Upper lobe of left lung (tissue), 6 donors: ENCODE data around the gene DGKB. TPM values are rescaled to one million over a fixed set of nuclear protein-coding genes. Genes with fewer than 3 reads are reported as not detected.

Source experiments
- ATAC-seq, 2 donors: fragments of 200-7000 bp; cut with Tn5 transposase; one replicate each; pipeline ENCODE4 v1.9.1; 2022; ENCODE audit warnings: mild to moderate bottlenecking in 2 of 2, moderate library complexity in 2 of 2; ENCODE audit not compliant: low FRiP score in 2 of 2
- DNase-seq, 2 donors: peaks; one replicate each; pipeline ENCODE4 v3.0.0-alpha.2; 2019 to 2020
- H3K27ac ChIP-seq, 4 donors: fragments of 200-600 bp; sonication (generic); one replicate each; pipeline ENCODE4 v1.5.1; 2016 to 2019
- H3K27me3 ChIP-seq, 4 donors: fragments of 200-600 bp; sonication (generic); one replicate each; pipeline ENCODE4 v1.5.1; 2017 to 2019
- H3K36me3 ChIP-seq, 4 donors: fragments of 200-600 bp; sonication (generic); one replicate each; pipeline ENCODE4 v1.5.1; 2016 to 2019
- H3K4me1 ChIP-seq, 4 donors: fragments of 200-600 bp; sonication (generic); one replicate each; pipeline ENCODE4 v1.5.1; 2018 to 2019
- H3K4me3 ChIP-seq, 4 donors: fragments of 200-600 bp; sonication (generic); one replicate each; pipeline ENCODE4 v1.5.1; 2017 to 2019; ENCODE audit warnings: mild to moderate bottlenecking in 2 of 4, moderate library complexity in 1 of 4
- H3K9me3 ChIP-seq, 4 donors: fragments of 200-600 bp; sonication (generic); one replicate each; pipeline ENCODE4 v1.5.1; 2018 to 2019
- EP300 ChIP-seq, 4 donors: sonication (generic); formaldehyde crosslinking; IDR thresholded peaks; one replicate each; pipeline ENCODE4 v1.5.1; 2017; ENCODE audit warnings: antibody characterized with exemption in 4 of 4, control low read depth in 2 of 4
- POLR2A ChIP-seq, 4 donors: fragments of 450-650 bp; IDR thresholded peaks; one replicate each; pipeline ENCODE4 v1.5.1; 2016 to 2017; ENCODE audit warnings: antibody characterized with exemption in 4 of 4, mild to moderate bottlenecking in 2 of 4
- POLR2AphosphoS5 ChIP-seq, 2 donors: sonication (generic); formaldehyde crosslinking; IDR thresholded peaks; one replicate each; pipeline ENCODE4 v1.5.1; 2017; ENCODE audit warnings: antibody characterized with exemption in 2 of 2
- WGBS, 2 donors: methylation state at CpG; one replicate each; pipeline ENCODE4 v1.1.5; 2017 to 2018; 5-methylcytosine and 5-hydroxymethylcytosine counted together
- total RNA-seq, 6 donors: library from RNA; depleted of rRNA in 4 of 6; stranded (reverse); fragments of >200 nt in 4 of 6; gene quantifications; one replicate each; pipeline versions ENCODE4 v1.1.0 to v1.2.1, GENCODE V29; 2016 to 2021
- TF ChIP-seq, protein P1 (sequence below), 6 experiments: fragments of 450-650 bp in 4 of 6; fragments of 200-600 bp in 2 of 6; sonication (generic) in 2 of 6; IDR thresholded peaks; one replicate each; pipeline ENCODE4 v1.5.1; 2016 to 2019; ENCODE audit warnings: antibody characterized with exemption in 6 of 6
- donor health status: DM: no; HTN: no; CAD: no; lungs with moderate emphysema.
- donor health status: DM: no; HTN: yes; CAD: no; lungs with severe emphysema.

Gene DGKB
- total RNA-seq, 6 donors from 2014 or later, result 0.09 to 0.30 (median 0.30) TPM; not detected in 3

DNA sequence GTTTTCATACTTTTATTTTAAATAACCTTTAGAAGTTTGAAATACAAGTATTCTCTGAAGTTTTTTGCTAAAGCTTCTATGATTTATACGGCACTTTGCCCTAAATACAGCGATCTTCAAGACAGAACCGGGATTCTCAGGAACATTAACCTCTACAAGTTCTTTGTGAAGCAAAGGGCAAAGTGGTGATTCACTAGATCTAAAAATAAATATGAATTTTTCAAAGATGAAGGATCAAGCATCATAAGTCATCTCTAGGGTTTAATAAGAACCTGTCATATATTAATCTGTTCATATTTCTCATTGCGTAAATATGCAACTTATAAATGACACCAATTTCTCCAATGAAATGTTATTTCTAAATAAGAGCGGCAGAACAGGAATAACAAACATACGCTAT is 30.7 kb downstream of the DGKB start:
- no peak for DNase-seq
- Histone ChIP-seq H3K27ac (no peak overlapping the region), H3K4me3 (no peak overlapping the region), H3K36me3 (no peaks in the 10 kb centered on the region), H3K4me1 (no peaks in the 10 kb centered on the region), H3K9me3 (no peaks in the 10 kb centered on the region), H3K27me3 (no peaks in the 10 kb centered on the region)
- WGBS, 2 donors, result 76 to 85% methylated on average over 6 of the region's 6 CpGs
- ATAC-seq, result no peak
- TF ChIP-seq POLR2A (IDR thresholded peaks at IDR 0.05) (no peak), POLR2AphosphoS5 (IDR thresholded peaks at IDR 0.05) (no peak), EP300 (IDR thresholded peaks at IDR 0.05) (no peak)
- TF ChIP-seq, protein P1, sequence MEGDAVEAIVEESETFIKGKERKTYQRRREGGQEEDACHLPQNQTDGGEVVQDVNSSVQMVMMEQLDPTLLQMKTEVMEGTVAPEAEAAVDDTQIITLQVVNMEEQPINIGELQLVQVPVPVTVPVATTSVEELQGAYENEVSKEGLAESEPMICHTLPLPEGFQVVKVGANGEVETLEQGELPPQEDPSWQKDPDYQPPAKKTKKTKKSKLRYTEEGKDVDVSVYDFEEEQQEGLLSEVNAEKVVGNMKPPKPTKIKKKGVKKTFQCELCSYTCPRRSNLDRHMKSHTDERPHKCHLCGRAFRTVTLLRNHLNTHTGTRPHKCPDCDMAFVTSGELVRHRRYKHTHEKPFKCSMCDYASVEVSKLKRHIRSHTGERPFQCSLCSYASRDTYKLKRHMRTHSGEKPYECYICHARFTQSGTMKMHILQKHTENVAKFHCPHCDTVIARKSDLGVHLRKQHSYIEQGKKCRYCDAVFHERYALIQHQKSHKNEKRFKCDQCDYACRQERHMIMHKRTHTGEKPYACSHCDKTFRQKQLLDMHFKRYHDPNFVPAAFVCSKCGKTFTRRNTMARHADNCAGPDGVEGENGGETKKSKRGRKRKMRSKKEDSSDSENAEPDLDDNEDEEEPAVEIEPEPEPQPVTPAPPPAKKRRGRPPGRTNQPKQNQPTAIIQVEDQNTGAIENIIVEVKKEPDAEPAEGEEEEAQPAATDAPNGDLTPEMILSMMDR (IDR thresholded peaks at IDR 0.05), result no peak

DNA sequence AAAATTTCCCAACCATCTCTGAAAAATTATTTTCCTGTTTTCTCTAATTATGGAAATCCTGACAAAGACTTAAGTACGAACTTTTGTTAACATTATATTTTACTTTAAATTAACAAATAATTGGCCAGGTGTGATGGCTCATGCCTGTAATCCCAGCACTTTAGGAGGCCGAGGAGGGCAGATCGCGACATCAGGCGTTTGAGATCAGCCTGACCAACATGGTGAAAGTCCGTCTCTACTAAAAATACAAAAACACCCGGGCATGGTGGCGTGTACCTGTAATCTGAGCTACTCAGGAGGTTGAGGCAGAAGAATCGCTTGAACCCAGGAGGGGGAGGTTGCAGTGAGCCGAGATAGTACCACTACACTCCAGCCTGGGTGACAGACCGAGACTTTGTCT is 32.2 kb downstream of the DGKB start:
- H3K27me3 ChIP-seq, result no peaks in the 10 kb centered on the region
- WGBS, 2 donors, result 80 to 82% methylated on average over 11 of the region's 11 CpGs
- ATAC-seq (no peak), DNase-seq (no peak)
- no peak overlapping the region for H3K27ac ChIP-seq
- TF ChIP-seq POLR2AphosphoS5 (IDR thresholded peaks at IDR 0.05) (no peak), EP300 (IDR thresholded peaks at IDR 0.05) (no peak), POLR2A (IDR thresholded peaks at IDR 0.05) (no peak)
- TF ChIP-seq, protein P1 (IDR thresholded peaks at IDR 0.05), result no peak
- no peak overlapping the region for H3K4me3 ChIP-seq
- no peaks in the 10 kb centered on the region for H3K4me1 ChIP-seq
- H3K36me3 ChIP-seq, result no peaks in the 10 kb centered on the region
- no peaks in the 10 kb centered on the region for H3K9me3 ChIP-seq

DNA sequence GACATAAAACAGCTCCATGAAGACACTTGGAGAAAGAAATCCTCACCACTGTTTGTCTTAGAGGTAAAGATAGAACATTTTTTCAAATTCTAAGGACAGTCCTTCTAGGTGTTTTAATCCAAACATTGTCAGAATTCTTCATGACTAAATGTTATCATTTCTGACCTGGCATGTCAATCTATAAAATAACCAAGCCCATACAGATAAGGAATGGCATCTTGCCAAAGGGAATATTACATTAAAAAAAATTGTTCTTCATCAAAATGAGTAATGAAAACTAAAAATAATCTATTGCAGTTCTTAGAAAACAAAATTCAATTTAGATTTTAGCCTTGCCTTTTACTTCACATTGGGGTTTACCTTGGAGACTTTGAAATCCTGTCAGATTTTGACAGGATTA is 33.6 kb downstream of the DGKB start:
- no peaks in the 10 kb centered on the region for H3K4me1 ChIP-seq
- no peaks in the 10 kb centered on the region for H3K9me3 ChIP-seq
- no peaks in the 10 kb centered on the region for H3K27me3 ChIP-seq
- no peak overlapping the region for H3K4me3 ChIP-seq
- DNase-seq (no peak), ATAC-seq (no peak)
- H3K27ac ChIP-seq, result no peak overlapping the region
- TF ChIP-seq, protein P1 (IDR thresholded peaks at IDR 0.05), result no peak
- TF ChIP-seq POLR2A (IDR thresholded peaks at IDR 0.05), result no peak
- TF ChIP-seq POLR2AphosphoS5 (IDR thresholded peaks at IDR 0.05), result no peak
- TF ChIP-seq EP300 (IDR thresholded peaks at IDR 0.05), result no peak
- no peaks in the 10 kb centered on the region for H3K36me3 ChIP-seq

DNA sequence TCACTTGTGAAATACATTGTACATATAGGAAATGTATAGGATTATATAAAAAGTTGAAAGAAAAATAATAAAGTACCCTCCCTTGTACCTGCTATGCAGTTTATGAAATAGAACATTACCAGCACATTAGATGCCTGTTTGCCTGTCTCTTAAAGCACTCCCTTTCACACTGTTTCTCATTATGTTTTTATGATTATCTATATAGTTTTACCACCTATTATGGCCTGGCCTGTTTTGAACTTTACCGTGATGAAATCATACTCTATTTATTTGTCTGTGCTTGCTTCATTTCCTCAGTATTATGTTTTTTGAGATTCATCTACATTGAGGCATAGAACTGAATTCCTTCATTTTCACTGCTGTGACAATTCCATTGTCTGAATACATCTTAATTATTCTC is 41.1 kb downstream of the DGKB start:
- H3K36me3 ChIP-seq, result no peaks in the 10 kb centered on the region
- no peaks in the 10 kb centered on the region for H3K4me1 ChIP-seq
- no peaks in the 10 kb centered on the region for H3K9me3 ChIP-seq
- DNase-seq (no peak), ATAC-seq (no peak)
- no peak overlapping the region for H3K4me3 ChIP-seq
- no peak overlapping the region for H3K27ac ChIP-seq
- WGBS, 2 donors, result 87 to 93% methylated on average over 1 of the region's 1 CpG
- TF ChIP-seq POLR2AphosphoS5 (IDR thresholded peaks at IDR 0.05) (no peak), EP300 (IDR thresholded peaks at IDR 0.05) (no peak), POLR2A (IDR thresholded peaks at IDR 0.05) (no peak)
- TF ChIP-seq, protein P1 (IDR thresholded peaks at IDR 0.05), result no peak
- no peaks in the 10 kb centered on the region for H3K27me3 ChIP-seq

DNA sequence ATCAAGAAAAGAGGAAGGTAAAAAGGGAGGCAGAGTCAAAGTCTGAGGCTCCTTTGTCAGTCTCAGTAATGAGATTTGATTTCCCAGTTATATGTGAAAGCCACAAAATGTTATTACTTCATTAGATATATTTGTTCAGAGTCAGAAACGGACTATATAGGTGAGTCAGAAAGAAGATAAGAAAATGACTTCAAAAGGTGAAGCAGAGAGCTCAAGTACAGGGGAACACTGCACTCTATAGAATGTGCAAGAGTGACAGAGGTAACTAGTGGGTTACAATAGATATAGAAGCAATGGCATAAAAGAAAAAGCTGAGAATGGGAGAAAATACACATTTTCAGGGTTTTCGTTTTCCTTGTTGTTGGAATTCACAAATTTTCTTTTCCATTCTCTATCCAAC is 43.3 kb downstream of the DGKB start:
- H3K27ac ChIP-seq, result no peak overlapping the region
- WGBS, 2 donors, result 58% methylated on average over 2 of the region's 2 CpGs
- no peak overlapping the region for H3K4me3 ChIP-seq
- no peak for DNase-seq
- no peak for ATAC-seq
- TF ChIP-seq POLR2A (IDR thresholded peaks at IDR 0.05) (no peak), EP300 (IDR thresholded peaks at IDR 0.05) (no peak), POLR2AphosphoS5 (IDR thresholded peaks at IDR 0.05) (no peak)
- TF ChIP-seq, protein P1 (IDR thresholded peaks at IDR 0.05), result no peak
- no peaks in the 10 kb centered on the region for H3K9me3 ChIP-seq
- no peaks in the 10 kb centered on the region for H3K4me1 ChIP-seq
- H3K36me3 ChIP-seq, result no peaks in the 10 kb centered on the region
- H3K27me3 ChIP-seq, result no peaks in the 10 kb centered on the region
